Activated naive CD4-positive, alpha-beta T cell treated with anti-CD3 and anti-CD28 coated beads, Interleukin-2, amount 10 ng/mL, durations not matched to agents 7 days and 5 days (primary cell): ENCODE data around the gene EDN2.

Experiments used
- CTCF ChIA-PET: fragments of 350-600 bp; sonication (Branson Sonifier 250); formaldehyde crosslinking; loops from one replicate; lab custom pipeline; 2021; ENCODE audit warnings: antibody characterized with exemption; lab: Charles Lee
- DNase-seq: peaks from one replicate; pipeline ENCODE4 v3.0.0-alpha.2; 2020
- H3K27ac Mint-ChIP-seq: one replicate; pipeline ENCODE4 v1.8.0; 2021; ENCODE audit warnings: mild to moderate bottlenecking, moderate library complexity, mixed read lengths
- H3K27me3 Mint-ChIP-seq: one replicate; pipeline ENCODE4 v1.8.0; 2021; ENCODE audit warnings: mild to moderate bottlenecking, mixed read lengths
- H3K36me3 Mint-ChIP-seq: one replicate; pipeline ENCODE4 v1.8.0; 2021; ENCODE audit warnings: mixed read lengths
- H3K4me1 Mint-ChIP-seq: one replicate; pipeline ENCODE4 v1.8.0; 2021; ENCODE audit warnings: mixed read lengths
- H3K4me3 Mint-ChIP-seq: one replicate; pipeline ENCODE4 v1.8.0; 2021; ENCODE audit warnings: mild to moderate bottlenecking, moderate library complexity, mixed read lengths
- H3K9me3 Mint-ChIP-seq: one replicate; pipeline ENCODE4 v1.8.0; 2021; ENCODE audit warnings: mixed read lengths

EDN2 gene

DNA sequence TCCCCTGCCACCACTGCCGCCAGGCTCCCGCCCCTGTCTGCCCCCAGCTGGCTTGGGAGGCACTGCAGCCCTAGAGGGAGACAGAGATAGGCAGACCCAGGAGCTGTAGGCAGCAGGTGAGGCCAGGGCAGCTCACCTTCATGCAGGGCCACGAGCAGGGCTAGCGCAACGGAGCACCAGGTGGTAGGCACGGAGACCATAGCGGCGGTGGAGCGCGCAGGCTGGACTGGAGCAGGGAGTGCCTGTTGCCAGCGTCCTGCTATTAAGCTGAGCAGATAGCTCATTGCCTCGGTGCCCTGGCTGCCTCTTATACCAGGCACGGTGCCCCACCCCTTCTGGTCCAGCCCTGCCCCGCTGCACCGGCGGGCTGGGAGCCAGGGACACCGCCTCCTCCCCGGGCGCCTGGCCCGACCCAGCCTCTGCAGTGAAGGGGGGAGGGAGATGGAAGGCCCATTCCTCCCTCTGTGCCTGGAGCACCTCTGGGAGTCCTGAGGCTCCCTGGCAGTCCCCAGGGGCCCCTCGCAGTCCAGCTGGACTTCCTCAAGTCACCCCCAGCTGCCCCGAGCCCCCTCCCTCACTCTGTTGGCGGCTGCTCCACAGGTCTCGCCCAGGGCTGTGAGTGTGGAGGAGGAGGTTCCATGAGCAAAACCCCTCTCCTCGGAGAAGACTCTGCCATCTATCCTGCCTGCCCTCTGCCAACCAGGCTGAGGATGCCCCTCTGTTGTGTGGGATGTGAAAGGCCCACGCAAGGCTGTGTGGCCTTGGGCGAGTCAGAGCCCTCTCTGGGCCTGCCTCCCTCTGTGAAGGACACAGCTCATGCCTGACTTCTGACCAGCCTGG is at the start of gene EDN2:
Gene EDN2 (minus strand): TSS at position 282 of the 840 bp plus-strand sequence. CDS start 82 bp downstream, at position 200.
- CTCF ChIA-PET = interaction anchor here (3.2 kb wide), 1 partner anchor 8 kb away, joined by 13 read pairs; no protein-coding TSS in a partner anchor
- Mint-ChIP-seq H3K4me3 (no peak within 1 kb of the TSS), H3K4me1 (no peaks in the 10 kb centered on the region), H3K9me3 (no peaks in the 10 kb centered on the region), H3K27ac (no peak within 1 kb of the TSS), H3K36me3 (no peaks in the 10 kb centered on the region), H3K27me3 (peaks cover 66% of the 10 kb centered on the region)
- no peak for DNase-seq

DNA sequence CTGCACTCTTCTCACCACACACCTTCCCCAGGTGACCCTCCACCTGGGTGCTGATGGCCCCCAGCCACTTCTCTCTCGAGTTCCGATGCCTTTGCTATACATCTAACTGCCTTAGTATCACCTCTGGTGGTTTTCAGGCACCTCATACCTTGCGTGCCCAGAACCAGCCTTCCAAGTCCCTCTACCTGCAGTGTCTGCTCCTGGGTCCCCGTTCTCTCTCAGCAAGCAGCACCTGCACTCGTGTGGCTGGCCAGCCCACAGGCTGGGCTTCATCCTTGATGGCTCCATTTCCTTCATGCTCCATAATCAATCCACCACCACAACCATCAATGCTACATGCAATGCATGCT is 49.2 kb upstream of the EDN2 start:
- Mint-ChIP-seq H3K4me3 (no peak overlapping the region), H3K4me1 (no peaks in the 10 kb centered on the region), H3K36me3 (peaks cover 6% of the 10 kb centered on the region), H3K27ac (no peak overlapping the region), H3K9me3 (peaks cover 6% of the 10 kb centered on the region), H3K27me3 (no peaks in the 10 kb centered on the region)
- CTCF ChIA-PET = no interaction called here
- DNase-seq = no peak

GRCh38 chr1:41533016-41533730 is 48.7 kb upstream of the EDN2 start:
- H3K36me3 Mint-ChIP-seq = peaks cover 6% of the 10 kb centered on the region
- no peak for DNase-seq
- H3K4me1 Mint-ChIP-seq = no peaks in the 10 kb centered on the region
- H3K4me3 Mint-ChIP-seq = no peak overlapping the region
- H3K9me3 Mint-ChIP-seq = peaks cover 8% of the 10 kb centered on the region
- H3K27me3 Mint-ChIP-seq = no peaks in the 10 kb centered on the region
- no peak overlapping the region for H3K27ac Mint-ChIP-seq
- CTCF ChIA-PET = no interaction called here

- peaks cover 8% of the 10 kb centered on the region for H3K9me3 Mint-ChIP-seq
- H3K4me1 Mint-ChIP-seq = no peaks in the 10 kb centered on the region
- H3K36me3 Mint-ChIP-seq = peaks cover 6% of the 10 kb centered on the region
- H3K27me3 Mint-ChIP-seq = no peaks in the 10 kb centered on the region
- no peak for DNase-seq
- no peak overlapping the region for H3K4me3 Mint-ChIP-seq
- CTCF ChIA-PET = no interaction called here
- no peak overlapping the region for H3K27ac Mint-ChIP-seq
These were observed 47.9 kb upstream of the EDN2 start for GRCh38 chr1:41532206-41532975.

- no peak for DNase-seq
- CTCF ChIA-PET = no interaction called here
These were observed 45.9 kb upstream of the EDN2 start for GRCh38 chr1:41530411-41530810.

GRCh38 chr1:41529621-41530395 is 45.3 kb upstream of the EDN2 start:
- H3K27ac Mint-ChIP-seq = no peak overlapping the region

More at GRCh38 chr1:41530411-41530810, 45.9 kb upstream of the EDN2 start:
- peaks cover 8% of the 10 kb centered on the region for H3K9me3 Mint-ChIP-seq
- H3K4me1 Mint-ChIP-seq = no peaks in the 10 kb centered on the region
- H3K4me3 Mint-ChIP-seq = no peak overlapping the region
- H3K27me3 Mint-ChIP-seq = no peaks in the 10 kb centered on the region
- peaks cover 6% of the 10 kb centered on the region for H3K36me3 Mint-ChIP-seq
- no peak overlapping the region for H3K27ac Mint-ChIP-seq

DNA sequence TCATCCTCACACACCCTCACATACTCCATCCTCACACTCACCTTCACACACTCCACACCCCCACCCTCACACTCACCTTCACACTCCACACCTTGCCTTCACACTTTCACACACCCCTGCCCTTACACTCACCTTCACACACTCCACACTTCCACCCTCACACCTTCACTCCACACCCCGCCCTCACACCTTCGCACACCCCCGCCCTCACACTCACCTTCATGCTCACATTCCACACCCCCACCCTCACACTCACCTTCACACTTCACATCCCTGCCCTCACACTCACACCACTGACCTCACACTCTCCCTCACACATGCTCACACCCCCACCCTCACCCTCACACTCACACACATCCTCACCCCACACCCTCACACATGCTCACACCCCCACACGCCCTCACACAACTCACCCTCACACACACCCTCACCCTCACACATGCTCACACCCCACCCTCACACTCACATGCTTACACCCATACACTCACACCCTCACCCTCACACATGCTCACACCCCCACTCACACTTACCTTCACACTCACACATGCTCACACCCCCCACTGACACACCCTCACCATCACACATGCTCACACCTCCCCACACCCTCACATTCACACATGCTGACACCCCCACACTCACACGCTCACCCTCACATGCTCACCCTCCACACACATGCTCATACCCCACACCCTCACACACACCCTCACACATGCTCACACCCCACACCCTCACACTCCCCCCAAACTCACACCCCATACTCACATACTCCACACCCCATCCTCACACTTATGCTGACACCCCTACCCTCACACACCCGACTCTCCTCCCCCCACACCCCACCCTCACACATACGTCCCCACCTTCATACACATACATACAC is 44.5 kb upstream of the EDN2 start:
- Mint-ChIP-seq H3K4me1 (no peaks in the 10 kb centered on the region), H3K4me3 (no peak overlapping the region), H3K27me3 (no peaks in the 10 kb centered on the region), H3K9me3 (peaks cover 8% of the 10 kb centered on the region), H3K36me3 (peaks cover 8% of the 10 kb centered on the region), H3K27ac (no peak overlapping the region)
- peak; percentile 16 for DNase-seq
- CTCF ChIA-PET = no interaction called here

More at GRCh38 chr1:41529621-41530395, 45.3 kb upstream of the EDN2 start:
- Mint-ChIP-seq H3K9me3 (peaks cover 8% of the 10 kb centered on the region), H3K4me1 (no peaks in the 10 kb centered on the region), H3K4me3 (no peak overlapping the region), H3K36me3 (peaks cover 6% of the 10 kb centered on the region), H3K27me3 (no peaks in the 10 kb centered on the region)
- DNase-seq = peak; percentile 17
- CTCF ChIA-PET = no interaction called here

GRCh38 chr1:41528106-41528505 is 43.6 kb upstream of the EDN2 start:
- H3K36me3 Mint-ChIP-seq = peaks cover 6% of the 10 kb centered on the region
- CTCF ChIA-PET = no interaction called here
- H3K9me3 Mint-ChIP-seq = peaks cover 8% of the 10 kb centered on the region
- no peaks in the 10 kb centered on the region for H3K27me3 Mint-ChIP-seq
- no peak overlapping the region for H3K27ac Mint-ChIP-seq
- peak; percentile 6 for DNase-seq
- H3K4me1 Mint-ChIP-seq = no peaks in the 10 kb centered on the region
- H3K4me3 Mint-ChIP-seq = no peak overlapping the region

- Mint-ChIP-seq H3K36me3 (peaks cover 9% of the 10 kb centered on the region), H3K27me3 (no peaks in the 10 kb centered on the region), H3K4me1 (no peaks in the 10 kb centered on the region), H3K9me3 (peaks cover 8% of the 10 kb centered on the region), H3K27ac (no peak overlapping the region), H3K4me3 (no peak overlapping the region)
- CTCF ChIA-PET = no interaction called here
- DNase-seq = no peak
These were observed 42.6 kb upstream of the EDN2 start for GRCh38 chr1:41526956-41527561.

- Mint-ChIP-seq H3K9me3 (peaks cover 8% of the 10 kb centered on the region), H3K4me3 (no peak overlapping the region), H3K36me3 (peaks cover 9% of the 10 kb centered on the region), H3K27ac (no peak overlapping the region), H3K27me3 (no peaks in the 10 kb centered on the region), H3K4me1 (no peaks in the 10 kb centered on the region)
- CTCF ChIA-PET = no interaction called here
- no peak for DNase-seq
These were observed 41.6 kb upstream of the EDN2 start for GRCh38 chr1:41525891-41526587.

DNA sequence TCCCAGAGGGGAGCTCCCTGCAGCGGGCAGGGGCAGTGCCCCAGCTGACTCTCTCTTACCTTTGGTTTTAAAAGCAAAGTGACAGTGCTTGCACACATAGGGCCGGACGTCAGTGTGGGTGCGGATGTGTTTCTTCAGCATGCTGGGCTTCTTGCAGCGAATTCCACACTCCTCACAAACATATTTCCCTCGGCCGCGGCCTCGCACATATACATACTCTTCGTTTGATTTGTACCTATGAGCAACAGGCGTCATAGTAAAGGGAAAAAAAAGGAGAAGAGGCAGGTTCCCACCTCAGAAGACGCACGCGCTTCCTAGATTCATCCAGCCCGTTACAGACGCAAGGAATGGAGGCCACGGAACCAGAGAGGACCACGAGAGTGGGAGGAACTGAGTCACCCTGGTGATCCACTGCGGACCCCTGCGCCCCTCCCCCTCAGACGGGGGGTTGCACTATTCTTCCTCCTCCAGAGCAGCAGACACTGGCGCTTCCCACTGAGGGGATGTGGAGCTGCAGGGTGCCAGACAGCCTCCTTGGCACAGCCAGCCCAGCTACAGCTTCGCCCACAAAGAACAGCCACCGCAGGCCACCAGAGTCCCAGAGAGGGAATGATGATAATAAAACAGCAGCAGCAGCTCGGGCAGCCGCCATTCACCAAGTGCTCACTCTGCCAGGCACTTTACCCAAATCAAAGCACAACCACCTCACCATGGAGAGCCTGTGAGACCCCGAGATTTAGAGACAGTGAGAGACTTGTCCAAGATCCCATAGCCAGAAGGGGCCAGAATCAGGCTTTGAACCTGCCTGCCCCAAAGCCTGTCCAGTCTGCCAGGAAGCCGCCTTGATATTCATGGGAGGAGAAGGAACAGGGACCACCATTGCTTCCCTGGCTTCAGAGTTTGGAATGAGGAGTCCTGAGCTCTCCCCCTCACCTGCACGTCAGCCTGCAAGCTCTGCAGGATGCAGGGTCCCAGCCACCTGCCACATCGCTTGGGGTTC is 40.5 kb upstream of the EDN2 start:
- DNase-seq = no peak
- peaks cover 7% of the 10 kb centered on the region for H3K9me3 Mint-ChIP-seq
- H3K27me3 Mint-ChIP-seq = no peaks in the 10 kb centered on the region
- no peak overlapping the region for H3K4me3 Mint-ChIP-seq
- no peaks in the 10 kb centered on the region for H3K4me1 Mint-ChIP-seq
- H3K36me3 Mint-ChIP-seq = peaks cover 11% of the 10 kb centered on the region
- CTCF ChIA-PET = interaction anchor here (1.1 to 1.3 kb wide), 2 partner anchors 8 to 12 kb away, joined by 4 read pairs; no protein-coding TSS in a partner anchor
- H3K27ac Mint-ChIP-seq = no peak overlapping the region
